Mesothelial cell of epicardium (in vitro differentiated cells): ENCODE data around the gene RYR3. TPM values are rescaled to one million over a fixed set of nuclear protein-coding genes. Genes with fewer than 3 reads are reported as not detected.
"Not testable (repeated sequence)": the region's sequence is repeated elsewhere in the genome, so short reads cannot be mapped to it uniquely, and the experiment has no call there.

Source experiments
- DNase-seq, 2 experiments: peaks; one replicate each; pipeline ENCODE4 v3.0.0; 2021; ENCODE audit warnings: low spot score in 2 of 2; ENCODE audit not compliant: unreplicated experiment in 2 of 2
- H3K27ac Mint-ChIP-seq: 2 replicates; pipeline ENCODE4 v1.8.0; 2021; ENCODE audit warnings: mixed read lengths
- H3K27me3 Mint-ChIP-seq: 2 replicates; pipeline ENCODE4 v1.8.0; 2021; ENCODE audit warnings: low read depth, mixed read lengths
- H3K36me3 Mint-ChIP-seq: 2 replicates; pipeline ENCODE4 v1.8.0; 2021; ENCODE audit warnings: mixed read lengths
- H3K4me1 Mint-ChIP-seq: 2 replicates; pipeline ENCODE4 v1.8.0; 2021; ENCODE audit warnings: mixed read lengths
- H3K4me3 Mint-ChIP-seq: 2 replicates; pipeline ENCODE4 v1.8.0; 2021; ENCODE audit warnings: mild to moderate bottlenecking, moderate library complexity, mixed read lengths
- H3K9me3 Mint-ChIP-seq: 2 replicates; pipeline ENCODE4 v1.8.0; 2021; ENCODE audit warnings: mixed read lengths
- total RNA-seq: library from RNA; stranded (reverse); gene quantifications from 3 replicates; pipeline ENCODE4 v1.2.1, GENCODE V29; 2021
- TF ChIP-seq, protein P1 (sequence below): fragments of 200-600 bp; sonication (generic); IDR thresholded peaks from one replicate; pipeline ENCODE4 v1.5.0; 2021; ENCODE audit warnings: antibody characterized with exemption; ENCODE audit not compliant: unreplicated experiment

Gene RYR3
- total RNA-seq, 1 donor from 2014 or later: 3.8 TPM

- TF ChIP-seq, protein P1, sequence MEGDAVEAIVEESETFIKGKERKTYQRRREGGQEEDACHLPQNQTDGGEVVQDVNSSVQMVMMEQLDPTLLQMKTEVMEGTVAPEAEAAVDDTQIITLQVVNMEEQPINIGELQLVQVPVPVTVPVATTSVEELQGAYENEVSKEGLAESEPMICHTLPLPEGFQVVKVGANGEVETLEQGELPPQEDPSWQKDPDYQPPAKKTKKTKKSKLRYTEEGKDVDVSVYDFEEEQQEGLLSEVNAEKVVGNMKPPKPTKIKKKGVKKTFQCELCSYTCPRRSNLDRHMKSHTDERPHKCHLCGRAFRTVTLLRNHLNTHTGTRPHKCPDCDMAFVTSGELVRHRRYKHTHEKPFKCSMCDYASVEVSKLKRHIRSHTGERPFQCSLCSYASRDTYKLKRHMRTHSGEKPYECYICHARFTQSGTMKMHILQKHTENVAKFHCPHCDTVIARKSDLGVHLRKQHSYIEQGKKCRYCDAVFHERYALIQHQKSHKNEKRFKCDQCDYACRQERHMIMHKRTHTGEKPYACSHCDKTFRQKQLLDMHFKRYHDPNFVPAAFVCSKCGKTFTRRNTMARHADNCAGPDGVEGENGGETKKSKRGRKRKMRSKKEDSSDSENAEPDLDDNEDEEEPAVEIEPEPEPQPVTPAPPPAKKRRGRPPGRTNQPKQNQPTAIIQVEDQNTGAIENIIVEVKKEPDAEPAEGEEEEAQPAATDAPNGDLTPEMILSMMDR: no peak
- no peaks in the 10 kb centered on the region for H3K4me1 Mint-ChIP-seq
- H3K36me3 Mint-ChIP-seq: no peaks in the 10 kb centered on the region
- H3K27me3 Mint-ChIP-seq: no peaks in the 10 kb centered on the region
- no peak for DNase-seq
- no peak overlapping the region for H3K27ac Mint-ChIP-seq
- H3K9me3 Mint-ChIP-seq: no peaks in the 10 kb centered on the region
- H3K4me3 Mint-ChIP-seq: no peak overlapping the region
Observed at GRCh38 chr15:33813891-33814290, 503.1 kb downstream of the RYR3 start.

- H3K27me3 Mint-ChIP-seq, H3K4me3 Mint-ChIP-seq, DNase-seq, H3K9me3 Mint-ChIP-seq, H3K4me1 Mint-ChIP-seq, H3K36me3 Mint-ChIP-seq, H3K27ac Mint-ChIP-seq: not testable (repeated sequence)
Observed at GRCh38 chr15:33819499-33819898, 508.7 kb downstream of the RYR3 start.

- Mint-ChIP-seq H3K27ac (no peak overlapping the region), H3K27me3 (no peaks in the 10 kb centered on the region), H3K4me1 (no peaks in the 10 kb centered on the region), H3K36me3 (no peaks in the 10 kb centered on the region), H3K9me3 (no peaks in the 10 kb centered on the region), H3K4me3 (no peak overlapping the region)
- no peak for DNase-seq
- TF ChIP-seq, protein P1: no peak
Observed at GRCh38 chr15:33822479-33822878, 511.7 kb downstream of the RYR3 start.

DNA sequence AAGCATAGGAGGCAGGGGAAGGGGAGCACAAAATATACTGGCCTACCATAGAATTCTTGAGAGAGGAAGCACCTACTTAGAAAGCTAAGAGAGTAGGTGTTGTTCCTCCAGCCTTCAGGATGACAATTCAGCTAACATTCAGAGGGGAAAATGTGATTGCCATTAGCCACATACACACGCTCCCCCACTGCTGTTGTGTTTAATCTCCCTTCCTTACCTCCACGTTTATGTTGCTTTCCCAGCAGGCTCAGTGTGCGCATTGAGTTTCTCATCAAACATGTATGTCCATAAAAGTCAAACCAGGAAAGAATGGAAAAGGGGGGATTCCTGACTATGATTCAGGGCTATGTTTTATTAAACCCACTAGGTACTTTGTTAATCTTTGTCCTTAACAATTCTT is 512.4 kb downstream of the RYR3 start:
- H3K9me3 Mint-ChIP-seq: peaks cover 2% of the 10 kb centered on the region
- no peak overlapping the region for H3K27ac Mint-ChIP-seq
- H3K4me3 Mint-ChIP-seq: no peak overlapping the region
- no peaks in the 10 kb centered on the region for H3K4me1 Mint-ChIP-seq
- H3K27me3 Mint-ChIP-seq: no peaks in the 10 kb centered on the region
- DNase-seq: no peak
- TF ChIP-seq, protein P1: no peak
- no peaks in the 10 kb centered on the region for H3K36me3 Mint-ChIP-seq

- TF ChIP-seq, protein P1: no peak
- DNase-seq: no peak
- H3K9me3 Mint-ChIP-seq: peaks cover 11% of the 10 kb centered on the region
- H3K4me1 Mint-ChIP-seq: no peaks in the 10 kb centered on the region
- H3K36me3 Mint-ChIP-seq: no peaks in the 10 kb centered on the region
- no peak overlapping the region for H3K4me3 Mint-ChIP-seq
- H3K27ac Mint-ChIP-seq: no peak overlapping the region
- no peaks in the 10 kb centered on the region for H3K27me3 Mint-ChIP-seq
Observed at GRCh38 chr15:33825453-33825852, 514.7 kb downstream of the RYR3 start.

GRCh38 chr15:33826201-33826600 is 515.4 kb downstream of the RYR3 start:
- H3K36me3 Mint-ChIP-seq: no peaks in the 10 kb centered on the region
- no peaks in the 10 kb centered on the region for H3K27me3 Mint-ChIP-seq
- DNase-seq: no peak
- no peak overlapping the region for H3K4me3 Mint-ChIP-seq
- peaks cover 11% of the 10 kb centered on the region for H3K9me3 Mint-ChIP-seq
- TF ChIP-seq, protein P1: no peak
- H3K4me1 Mint-ChIP-seq: no peaks in the 10 kb centered on the region
- H3K27ac Mint-ChIP-seq: no peak overlapping the region
